ENCODE measurements around the gene APOB. TPM values are rescaled to one million over a fixed set of nuclear protein-coding genes. Genes with fewer than 3 reads are reported as not detected.

APOB gene
- total and polyA plus RNA-seq, 2 donors = 0.07 to 0.09 TPM

- WGBS = 81% methylated on average over 4 of the region's 4 CpGs
- Histone ChIP-seq H3K4me3 (ENCODE audit: low read length in 2 of 2) (no peak overlapping the region), H3K27ac (ENCODE audit: low read depth in 1 of 2, low read length in 1 of 2) (no peak overlapping the region), H3K36me3 (ENCODE audit: control insufficient read depth in 2 of 2, insufficient read depth in 2 of 2, low read length in 1 of 2) (no peaks in the 10 kb centered on the region), H3K27me3 (ENCODE audit: control insufficient read depth in 2 of 2, insufficient read depth in 1 of 2, low read length in 1 of 2) (no peaks in the 10 kb centered on the region), H3K9me3 (ENCODE audit: control insufficient read depth in 2 of 2, insufficient read depth in 1 of 2, low read length in 1 of 2) (no peaks in the 10 kb centered on the region), H3K4me1 (ENCODE audit: control insufficient read depth in 2 of 2, insufficient read depth in 2 of 2, low read length in 2 of 2) (peaks cover 0 to 3% of the 10 kb centered on the region in 2 donors)
- no peak for DNase-seq (ENCODE audit: low read depth in 6 of 9, low spot score in 9 of 9)
Measured at GRCh38 chr2:20970068-20970467, 73.8 kb downstream of the APOB start.

DNA sequence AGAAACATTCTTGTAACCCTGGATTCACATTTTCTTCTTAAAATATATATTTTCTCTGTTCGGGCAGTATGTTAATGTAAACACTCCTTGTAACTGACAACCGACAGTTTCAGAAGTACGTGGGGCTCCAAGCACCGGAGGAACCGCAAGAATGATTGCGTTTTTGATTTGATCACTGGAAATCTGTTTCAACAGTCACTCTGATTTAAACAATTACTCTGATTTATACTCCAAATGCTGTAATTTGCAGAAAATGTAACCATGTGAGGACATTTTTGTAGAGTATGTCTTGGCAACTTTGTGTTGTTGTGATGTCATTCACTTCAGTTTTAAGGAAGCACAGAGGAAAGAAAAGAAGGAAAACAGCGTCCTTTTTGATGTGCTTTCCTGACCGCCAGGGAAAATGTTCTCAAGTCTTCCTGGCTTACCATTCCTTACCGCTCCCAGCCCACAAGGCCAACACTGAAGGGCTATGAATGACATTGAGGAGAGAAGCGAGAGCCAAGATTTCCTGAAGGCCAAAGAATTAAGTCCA lies 77.7 kb downstream of the APOB start:
- 90% methylated on average over 10 of the region's 10 CpGs for WGBS

DNA sequence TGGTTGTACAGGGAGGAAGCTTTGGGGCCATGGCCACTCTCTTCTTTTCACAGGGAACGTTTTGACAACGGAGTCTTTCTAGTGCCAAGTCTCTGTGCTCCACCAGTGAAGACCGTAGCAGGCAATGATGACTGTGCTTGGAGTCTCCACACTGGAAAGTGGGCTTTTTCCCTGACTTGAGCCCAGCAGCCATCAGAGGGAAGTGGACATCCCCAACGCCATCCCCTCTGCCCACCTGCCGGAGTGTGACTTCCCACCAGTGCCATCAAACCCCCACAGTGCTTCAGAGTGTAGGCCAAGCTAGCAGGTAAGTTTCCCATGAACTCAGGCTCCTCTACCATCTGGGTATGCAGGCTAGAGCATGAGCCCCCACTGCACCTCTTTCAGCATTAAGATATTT lies 78.7 kb downstream of the APOB start:
- 94% methylated on average over 5 of the region's 5 CpGs for WGBS
- Histone ChIP-seq H3K4me1 (ENCODE audit: control insufficient read depth in 2 of 2, insufficient read depth in 2 of 2, low read length in 2 of 2) (peaks cover 0 to 3% of the 10 kb centered on the region in 2 donors), H3K9me3 (ENCODE audit: control insufficient read depth in 2 of 2, insufficient read depth in 1 of 2, low read length in 1 of 2) (no peaks in the 10 kb centered on the region), H3K27me3 (ENCODE audit: control insufficient read depth in 2 of 2, insufficient read depth in 1 of 2, low read length in 1 of 2) (no peaks in the 10 kb centered on the region), H3K36me3 (ENCODE audit: control insufficient read depth in 2 of 2, insufficient read depth in 2 of 2, low read length in 1 of 2) (no peaks in the 10 kb centered on the region), H3K27ac (ENCODE audit: low read depth in 1 of 2, low read length in 1 of 2) (no peak overlapping the region), H3K4me3 (ENCODE audit: low read length in 2 of 2) (no peak overlapping the region)
- no peak for DNase-seq (ENCODE audit: low read depth in 6 of 9, low spot score in 9 of 9)

More for the DNA sequence above, 77.7 kb downstream of the APOB start:
- no peak for DNase-seq (ENCODE audit: low read depth in 6 of 9, low spot score in 9 of 9)
- Histone ChIP-seq H3K36me3 (ENCODE audit: control insufficient read depth in 2 of 2, insufficient read depth in 2 of 2, low read length in 1 of 2) (no peaks in the 10 kb centered on the region), H3K9me3 (ENCODE audit: control insufficient read depth in 2 of 2, insufficient read depth in 1 of 2, low read length in 1 of 2) (no peaks in the 10 kb centered on the region), H3K27ac (ENCODE audit: low read depth in 1 of 2, low read length in 1 of 2) (no peak overlapping the region), H3K4me3 (ENCODE audit: low read length in 2 of 2) (no peak overlapping the region), H3K27me3 (ENCODE audit: control insufficient read depth in 2 of 2, insufficient read depth in 1 of 2, low read length in 1 of 2) (no peaks in the 10 kb centered on the region), H3K4me1 (ENCODE audit: control insufficient read depth in 2 of 2, insufficient read depth in 2 of 2, low read length in 2 of 2) (peaks cover 0 to 3% of the 10 kb centered on the region in 2 donors)

DNA sequence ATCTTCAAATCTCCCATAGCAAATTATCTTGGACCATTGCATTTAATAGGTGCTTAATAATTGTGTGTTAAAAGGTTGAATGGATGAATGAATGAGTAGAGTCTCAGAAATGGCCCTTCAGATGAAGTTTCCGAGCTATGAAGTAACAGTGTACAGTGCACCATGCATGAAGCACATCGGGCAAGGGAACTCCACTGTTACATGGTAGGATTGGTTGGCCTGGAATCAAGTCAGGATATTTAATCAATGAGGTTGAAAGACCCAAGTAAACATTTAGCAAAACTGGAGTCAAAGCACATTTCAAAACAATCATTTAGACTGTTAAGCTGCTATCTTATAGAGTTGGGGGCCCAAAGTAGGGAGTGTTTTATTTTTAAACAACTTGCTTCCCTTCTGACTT lies 80.0 kb downstream of the APOB start:
- no peaks in the 10 kb centered on the region for H3K9me3 ChIP-seq (ENCODE audit: control insufficient read depth in 2 of 2, insufficient read depth in 1 of 2, low read length in 1 of 2)
- H3K4me3 ChIP-seq (ENCODE audit: low read length in 2 of 2) = no peak overlapping the region
- 92% methylated on average over 2 of the region's 2 CpGs for WGBS
- H3K36me3 ChIP-seq (ENCODE audit: control insufficient read depth in 2 of 2, insufficient read depth in 2 of 2, low read length in 1 of 2) = no peaks in the 10 kb centered on the region
- no peak overlapping the region for H3K27ac ChIP-seq (ENCODE audit: low read depth in 1 of 2, low read length in 1 of 2)
- peaks cover 0 to 3% of the 10 kb centered on the region in 2 donors for H3K4me1 ChIP-seq (ENCODE audit: control insufficient read depth in 2 of 2, insufficient read depth in 2 of 2, low read length in 2 of 2)
- no peak for DNase-seq (ENCODE audit: low read depth in 6 of 9, low spot score in 9 of 9)
- peaks cover 0 to 3% of the 10 kb centered on the region in 2 donors for H3K27me3 ChIP-seq (ENCODE audit: control insufficient read depth in 2 of 2, insufficient read depth in 1 of 2, low read length in 1 of 2)

DNA sequence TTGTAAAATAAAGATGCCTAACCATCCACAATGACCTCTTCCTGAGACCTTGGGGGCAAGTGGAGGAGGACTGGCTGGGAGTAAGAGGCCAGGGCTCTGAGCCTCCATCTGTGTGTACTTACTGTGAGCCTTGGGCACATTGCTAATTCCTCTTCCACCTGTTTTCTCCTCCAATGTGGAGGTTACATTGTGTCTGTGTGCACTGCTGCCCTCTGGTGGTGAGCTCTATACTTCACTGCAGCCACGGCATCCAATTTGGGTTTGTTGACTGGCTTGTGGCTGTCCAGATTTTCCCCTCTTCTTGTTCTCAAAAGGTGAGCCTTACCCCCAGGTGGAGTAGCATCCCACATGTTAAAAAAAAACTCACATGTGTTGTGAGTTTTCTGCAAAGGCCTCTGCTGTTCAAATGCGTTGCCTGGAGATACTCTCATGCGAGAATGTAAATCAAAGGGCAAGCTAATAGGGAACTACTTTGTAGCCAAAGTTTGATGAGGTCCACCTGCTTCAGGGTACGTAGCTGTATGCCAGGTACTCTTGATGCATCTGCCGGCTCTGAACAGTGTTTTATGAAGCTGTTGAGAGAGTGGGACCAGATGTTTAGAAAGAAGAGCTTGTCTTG lies 80.8 kb downstream of the APOB start:
- DNase-seq (ENCODE audit: low read depth in 6 of 9, low spot score in 9 of 9) = peak; percentile 9 to 68 (median 40)
- H3K27me3 ChIP-seq (ENCODE audit: control insufficient read depth in 2 of 2, insufficient read depth in 1 of 2, low read length in 1 of 2) = peaks cover 0 to 3% of the 10 kb centered on the region in 2 donors
- peaks cover 0 to 3% of the 10 kb centered on the region in 2 donors for H3K4me1 ChIP-seq (ENCODE audit: control insufficient read depth in 2 of 2, insufficient read depth in 2 of 2, low read length in 2 of 2)
- no peaks in the 10 kb centered on the region for H3K36me3 ChIP-seq (ENCODE audit: control insufficient read depth in 2 of 2, insufficient read depth in 2 of 2, low read length in 1 of 2)
- no peak overlapping the region for H3K27ac ChIP-seq (ENCODE audit: low read depth in 1 of 2, low read length in 1 of 2)
- WGBS = 42% methylated on average over 5 of the region's 5 CpGs
- H3K4me3 ChIP-seq (ENCODE audit: low read length in 2 of 2) = no peak overlapping the region
- H3K9me3 ChIP-seq (ENCODE audit: control insufficient read depth in 2 of 2, insufficient read depth in 1 of 2, low read length in 1 of 2) = no peaks in the 10 kb centered on the region

DNA sequence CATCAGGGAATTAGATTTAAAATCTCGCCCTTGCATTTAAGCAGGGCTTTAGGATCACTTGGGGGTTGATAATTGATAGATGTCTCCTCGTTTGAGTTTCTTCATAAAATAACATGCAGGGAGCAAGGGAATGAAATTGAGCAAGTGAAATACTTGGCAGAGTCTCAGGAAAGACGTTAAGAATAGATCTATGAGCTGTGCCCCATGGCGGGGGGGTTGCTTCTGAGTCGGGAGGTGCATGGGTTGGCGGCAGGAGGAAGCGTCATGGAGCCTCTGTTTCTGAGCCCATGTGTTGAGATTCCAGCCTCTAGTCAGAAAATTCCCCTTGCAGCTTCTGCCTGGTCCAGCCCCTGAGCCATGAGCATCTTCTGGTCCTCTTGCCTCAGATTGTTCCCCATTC lies 82.0 kb downstream of the APOB start:
- no peak overlapping the region for H3K27ac ChIP-seq (ENCODE audit: low read depth in 1 of 2, low read length in 1 of 2)

GRCh38 chr2:20960003-20960402 lies 83.9 kb downstream of the APOB start:
- no peaks in the 10 kb centered on the region for H3K4me1 ChIP-seq (ENCODE audit: control insufficient read depth in 2 of 2, insufficient read depth in 2 of 2, low read length in 2 of 2)
- H3K4me3 ChIP-seq (ENCODE audit: low read length in 2 of 2) = no peak overlapping the region
- peaks cover 0 to 3% of the 10 kb centered on the region in 2 donors for H3K27me3 ChIP-seq (ENCODE audit: control insufficient read depth in 2 of 2, insufficient read depth in 1 of 2, low read length in 1 of 2)
- no peaks in the 10 kb centered on the region for H3K9me3 ChIP-seq (ENCODE audit: control insufficient read depth in 2 of 2, insufficient read depth in 1 of 2, low read length in 1 of 2)
- WGBS = 82% methylated on average over 4 of the region's 4 CpGs
- DNase-seq (ENCODE audit: low read depth in 6 of 9, low spot score in 9 of 9) = no peak
- no peaks in the 10 kb centered on the region for H3K36me3 ChIP-seq (ENCODE audit: control insufficient read depth in 2 of 2, insufficient read depth in 2 of 2, low read length in 1 of 2)
- no peak overlapping the region for H3K27ac ChIP-seq (ENCODE audit: low read depth in 1 of 2, low read length in 1 of 2)

More for the DNA sequence above, 82.0 kb downstream of the APOB start:
- Histone ChIP-seq H3K36me3 (ENCODE audit: control insufficient read depth in 2 of 2, insufficient read depth in 2 of 2, low read length in 1 of 2) (no peaks in the 10 kb centered on the region), H3K27me3 (ENCODE audit: control insufficient read depth in 2 of 2, insufficient read depth in 1 of 2, low read length in 1 of 2) (peaks cover 0 to 3% of the 10 kb centered on the region in 2 donors), H3K4me3 (ENCODE audit: low read length in 2 of 2) (no peak overlapping the region), H3K4me1 (ENCODE audit: control insufficient read depth in 2 of 2, insufficient read depth in 2 of 2, low read length in 2 of 2) (peaks cover 0 to 3% of the 10 kb centered on the region in 2 donors), H3K9me3 (ENCODE audit: control insufficient read depth in 2 of 2, insufficient read depth in 1 of 2, low read length in 1 of 2) (no peaks in the 10 kb centered on the region)
- DNase-seq (ENCODE audit: low read depth in 6 of 9, low spot score in 9 of 9) = no peak
- 76% methylated on average over 7 of the region's 7 CpGs for WGBS

GRCh38 chr2:20959252-20959651 lies 84.6 kb downstream of the APOB start:
- Histone ChIP-seq H3K27ac (ENCODE audit: low read depth in 1 of 2, low read length in 1 of 2) (no peak overlapping the region), H3K4me3 (ENCODE audit: low read length in 2 of 2) (no peak overlapping the region), H3K4me1 (ENCODE audit: control insufficient read depth in 2 of 2, insufficient read depth in 2 of 2, low read length in 2 of 2) (no peaks in the 10 kb centered on the region), H3K36me3 (ENCODE audit: control insufficient read depth in 2 of 2, insufficient read depth in 2 of 2, low read length in 1 of 2) (no peaks in the 10 kb centered on the region), H3K9me3 (ENCODE audit: control insufficient read depth in 2 of 2, insufficient read depth in 1 of 2, low read length in 1 of 2) (no peaks in the 10 kb centered on the region), H3K27me3 (ENCODE audit: control insufficient read depth in 2 of 2, insufficient read depth in 1 of 2, low read length in 1 of 2) (peaks cover 0 to 3% of the 10 kb centered on the region in 2 donors)
- 78% methylated on average over 4 of the region's 4 CpGs for WGBS
- DNase-seq (ENCODE audit: low read depth in 6 of 9, low spot score in 9 of 9) = no peak

DNA sequence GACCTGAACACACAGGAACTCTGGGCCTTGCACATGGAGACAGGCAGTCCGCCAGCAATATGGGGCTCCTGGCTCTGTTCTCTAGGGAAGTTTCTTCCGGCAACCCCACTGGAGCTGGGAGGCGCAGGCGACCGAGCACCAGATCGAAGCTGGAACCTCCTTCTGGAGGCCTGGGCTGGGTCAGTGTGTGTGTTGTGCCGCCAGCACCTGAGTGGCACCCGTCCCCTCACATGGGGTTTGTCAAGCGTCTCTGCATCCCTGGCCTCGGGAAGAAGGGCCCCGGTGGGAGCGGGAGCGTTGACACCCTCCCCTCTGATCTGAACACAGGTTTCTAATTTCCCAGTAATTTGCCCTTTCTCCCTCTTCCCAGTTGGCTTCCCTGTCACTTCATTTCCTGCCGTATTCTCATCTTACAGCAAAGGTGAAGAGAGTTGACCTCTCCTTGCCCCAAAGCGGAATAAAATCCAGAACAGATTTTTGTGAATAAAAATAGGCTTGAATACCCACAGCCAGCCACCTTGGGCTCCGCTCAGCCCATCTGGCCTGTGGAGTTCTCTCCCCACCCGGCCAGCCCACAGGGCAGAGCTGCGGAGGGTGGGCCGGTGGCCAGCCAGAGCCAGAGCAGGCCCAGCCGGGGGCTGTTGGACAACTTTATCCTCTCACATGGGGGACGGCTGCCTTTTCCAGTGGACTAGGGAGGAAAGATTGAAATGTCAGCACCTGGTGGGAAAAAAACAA lies 85.9 kb downstream of the APOB start:
- H3K27ac ChIP-seq (ENCODE audit: low read depth in 1 of 2, low read length in 1 of 2) = no peak overlapping the region
- 90% methylated on average over 21 of the region's 21 CpGs for WGBS
- H3K4me3 ChIP-seq (ENCODE audit: low read length in 2 of 2) = no peak overlapping the region
- DNase-seq (ENCODE audit: low read depth in 6 of 9, low spot score in 9 of 9) = no peak
- no peaks in the 10 kb centered on the region for H3K4me1 ChIP-seq (ENCODE audit: control insufficient read depth in 2 of 2, insufficient read depth in 2 of 2, low read length in 2 of 2)
- no peaks in the 10 kb centered on the region for H3K36me3 ChIP-seq (ENCODE audit: control insufficient read depth in 2 of 2, insufficient read depth in 2 of 2, low read length in 1 of 2)
- H3K27me3 ChIP-seq (ENCODE audit: control insufficient read depth in 2 of 2, insufficient read depth in 1 of 2, low read length in 1 of 2) = peaks cover 0 to 3% of the 10 kb centered on the region in 2 donors
- H3K9me3 ChIP-seq (ENCODE audit: control insufficient read depth in 2 of 2, insufficient read depth in 1 of 2, low read length in 1 of 2) = no peaks in the 10 kb centered on the region

Measured in thymus (tissue), 11 donors.